ENCODE data around the gene USP3.
"Not testable (repeated sequence)": the region's sequence is repeated elsewhere in the genome, so short reads cannot be mapped to it uniquely, and the experiment has no call there.

USP3 gene

DNA sequence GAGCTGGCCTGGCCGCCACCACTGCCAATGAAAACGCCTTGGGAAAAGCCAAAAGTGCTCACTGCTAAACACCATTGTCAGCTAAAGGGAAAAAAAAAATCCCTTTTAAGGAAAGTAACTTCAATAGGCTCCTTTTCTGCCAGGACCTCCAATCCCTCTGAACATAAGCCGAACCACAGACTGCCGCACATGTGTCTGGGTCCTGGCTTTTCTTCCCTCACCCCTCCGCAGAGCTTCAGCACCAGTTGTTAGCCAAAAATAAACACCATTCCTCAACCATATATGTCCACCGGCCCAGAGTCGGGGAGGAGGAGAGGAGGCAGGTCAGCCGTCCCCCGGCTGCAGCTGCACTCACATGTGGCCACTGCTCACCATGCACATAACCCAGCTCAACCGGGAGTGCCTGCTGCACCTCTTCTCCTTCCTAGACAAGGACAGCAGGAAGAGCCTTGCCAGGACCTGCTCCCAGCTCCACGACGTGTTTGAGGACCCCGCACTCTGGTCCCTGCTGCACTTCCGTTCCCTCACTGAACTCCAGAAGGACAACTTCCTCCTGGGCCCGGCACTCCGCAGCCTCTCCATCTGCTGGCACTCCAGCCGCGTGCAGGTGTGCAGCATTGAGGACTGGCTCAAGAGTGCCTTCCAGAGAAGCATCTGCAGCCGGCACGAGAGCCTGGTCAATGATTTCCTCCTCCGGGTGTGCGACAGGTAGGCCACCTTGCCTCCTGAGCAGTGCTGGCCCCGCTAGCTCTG is 92.8 kb downstream of the USP3 start, which contains the start of gene FBXL22:
Gene FBXL22, plus strand, starts transcription at position 350 of the 753 bp plus-strand sequence. Its CDS starts 6 bp downstream, at position 356.
- DNase-seq, result no peak

DNA sequence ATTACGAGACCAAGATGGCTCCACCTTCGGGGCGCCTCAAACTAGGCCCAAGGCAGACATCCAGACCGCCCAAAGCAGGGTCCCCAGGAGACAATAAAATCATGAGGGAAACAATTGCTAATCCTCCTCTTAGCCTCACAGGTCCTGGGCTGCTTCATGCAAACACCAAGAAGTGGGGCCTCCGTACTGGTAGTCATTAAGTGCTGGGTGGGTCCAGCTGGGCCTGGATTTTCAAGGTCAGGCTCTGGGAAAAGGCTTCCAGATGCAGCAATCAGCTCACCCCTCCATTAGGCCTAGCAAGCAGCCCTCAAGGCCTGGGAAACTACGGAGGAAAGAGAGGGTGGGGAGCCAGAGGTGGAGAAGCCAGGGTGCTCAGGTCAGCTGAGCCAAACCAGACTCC is 93.4 kb downstream of the USP3 start:
- no peak for DNase-seq

DNA sequence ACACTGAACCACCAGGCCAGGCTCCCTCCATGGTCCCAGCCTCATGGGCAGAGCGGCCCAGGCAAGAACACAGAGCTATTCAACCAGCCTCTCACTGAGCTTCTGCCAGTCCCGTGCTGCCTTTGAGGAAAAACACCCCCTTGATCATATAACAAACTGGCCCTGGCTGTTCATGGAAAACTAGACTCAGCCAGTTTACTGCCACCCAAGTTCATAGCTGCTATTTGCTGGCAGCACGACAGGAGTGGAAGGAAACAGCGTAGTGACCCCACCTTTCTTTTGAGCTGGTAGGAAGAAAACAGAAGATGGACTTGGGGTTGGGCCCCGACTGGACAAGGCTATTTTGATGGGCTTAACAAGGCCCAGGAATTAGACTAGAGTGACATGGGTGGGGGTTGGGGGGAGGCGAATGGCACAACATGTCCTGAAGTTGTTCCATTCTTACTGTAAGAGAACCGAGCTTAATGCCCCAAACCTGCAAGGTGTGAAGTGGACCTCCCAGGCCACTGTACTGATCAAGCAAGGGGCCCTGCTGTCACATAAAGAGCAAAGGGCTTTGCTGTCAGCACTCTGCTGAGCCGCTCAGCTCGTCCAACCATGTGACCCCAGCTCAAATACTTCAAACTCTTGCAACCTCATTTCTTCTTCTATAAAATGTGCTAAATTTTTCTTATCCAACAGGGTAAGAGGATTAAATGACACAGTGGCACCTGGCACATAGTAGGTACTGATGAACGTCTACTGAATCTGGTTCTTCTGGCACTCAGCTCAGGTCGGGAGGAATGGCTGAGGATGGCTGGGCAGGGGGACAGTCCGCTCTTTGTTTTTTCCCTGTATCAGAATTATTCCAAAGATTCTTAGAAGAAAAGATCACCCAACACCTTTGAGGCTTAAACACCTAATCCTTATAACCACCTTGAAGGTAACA is 94.3 kb downstream of the USP3 start:
- DNase-seq, result no peak

DNA sequence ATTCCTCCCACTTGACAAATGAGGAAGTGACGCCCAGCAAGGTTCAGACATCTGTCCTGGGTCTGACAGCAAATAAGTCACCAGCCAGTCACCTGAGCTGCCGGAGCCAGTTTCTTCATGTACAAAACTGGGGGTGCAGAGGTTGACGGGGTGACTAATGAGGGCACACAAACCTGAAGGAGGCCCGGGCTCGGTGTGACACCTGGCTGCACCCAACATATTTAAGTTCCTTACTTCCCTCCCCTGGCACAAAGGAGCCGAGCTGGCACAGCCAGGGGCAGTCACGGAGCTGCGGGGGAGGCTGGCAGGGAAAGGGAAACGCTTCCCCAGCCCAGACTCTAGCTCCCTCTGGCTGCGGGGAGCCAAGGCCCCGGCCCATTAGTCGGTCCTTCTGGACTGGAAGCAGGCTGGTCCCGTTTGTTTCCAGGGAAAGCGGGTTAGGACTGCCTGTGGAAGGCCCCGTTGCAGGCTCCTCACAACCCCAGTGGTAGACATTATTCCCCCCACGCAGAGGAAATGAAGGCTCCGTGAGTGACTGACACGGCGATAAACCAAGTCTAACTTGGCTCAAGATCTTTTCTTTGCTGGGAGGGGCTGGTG is 95.1 kb downstream of the USP3 start:
- DNase-seq, result peak in 1 of 2 experiments; percentile 31

DNA sequence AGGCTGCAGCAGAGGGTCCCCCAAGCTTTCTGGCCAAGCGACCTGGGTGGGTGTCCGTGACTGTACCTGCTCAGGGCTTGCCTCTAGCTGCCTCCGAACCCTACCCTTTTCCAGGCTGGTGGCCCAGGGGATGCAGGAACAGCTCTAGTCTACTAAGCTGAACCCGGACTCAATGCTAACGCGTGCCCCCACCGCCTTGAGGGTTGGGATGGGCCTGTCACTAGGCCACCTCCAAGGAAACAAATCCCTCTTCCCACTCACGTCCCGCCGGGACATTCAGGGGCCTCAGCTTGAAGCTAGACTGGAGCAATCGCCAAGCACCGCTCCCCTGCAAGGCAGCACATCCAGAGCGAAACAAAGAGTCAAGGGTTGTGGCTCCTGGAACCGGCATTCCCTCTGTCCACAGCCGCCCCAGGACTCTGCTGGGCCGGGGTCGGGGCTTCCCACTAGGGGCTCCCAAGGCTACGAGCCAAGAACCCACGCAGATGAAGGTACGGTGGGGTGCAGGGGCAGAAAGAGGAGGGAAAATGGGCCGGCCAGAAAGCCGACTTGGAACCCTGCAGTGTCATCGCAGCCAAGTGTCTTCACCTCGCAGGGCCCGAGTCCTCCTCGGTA is 95.7 kb downstream of the USP3 start:
- DNase-seq, result no peak

DNA sequence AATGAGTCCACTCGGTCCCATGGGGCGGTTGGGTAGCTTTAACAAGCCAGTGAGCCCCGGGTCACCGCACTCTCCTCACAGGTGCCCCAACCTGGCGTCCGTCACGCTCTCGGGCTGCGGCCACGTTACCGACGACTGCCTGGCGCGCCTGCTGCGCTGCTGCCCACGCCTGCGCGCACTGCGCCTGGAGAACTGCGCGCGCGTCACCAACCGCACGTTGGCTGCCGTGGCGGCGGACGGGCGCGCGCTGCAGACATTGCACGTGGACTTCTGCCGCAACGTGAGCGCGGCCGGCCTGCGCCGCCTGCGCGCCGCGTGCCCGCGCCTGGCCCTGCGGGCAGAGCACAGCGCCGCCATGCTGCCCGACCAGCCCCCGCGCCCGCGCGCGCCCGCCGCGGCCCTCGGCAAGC is 96.2 kb downstream of the USP3 start:
- DNase-seq, result peak; percentile 72 to 77

DNA sequence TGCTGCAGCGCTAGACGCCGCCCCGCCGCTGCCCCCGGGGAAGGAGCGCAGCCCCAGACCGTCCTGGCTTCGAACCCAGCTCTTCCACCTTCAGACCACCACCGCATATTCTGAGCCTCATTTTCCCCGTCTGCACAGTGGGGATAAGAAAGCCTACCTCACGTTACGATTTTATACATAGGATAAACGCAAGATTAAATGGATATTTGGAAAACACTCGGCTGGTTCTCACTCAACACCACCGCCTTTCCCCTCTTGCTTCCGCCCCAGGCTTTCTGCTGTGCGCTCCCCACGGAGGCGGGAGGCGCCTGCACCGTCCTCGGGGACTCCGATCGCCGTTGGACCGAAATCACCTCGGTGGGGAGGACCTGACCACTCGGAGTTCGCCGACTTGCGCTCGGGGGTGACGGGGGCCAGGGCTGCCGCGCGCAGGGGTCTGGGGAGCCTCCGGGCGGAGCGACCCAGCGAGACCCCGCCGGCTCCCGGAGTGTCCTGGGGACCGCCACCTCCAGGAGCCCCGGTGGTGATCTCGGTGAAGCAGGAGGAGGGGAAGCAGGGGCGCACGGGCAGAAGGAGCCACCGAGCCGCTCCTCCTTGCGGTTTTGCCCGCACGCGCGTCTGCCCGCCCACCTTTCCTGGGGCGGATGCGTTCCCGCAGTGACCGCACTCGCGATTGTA is 96.8 kb downstream of the USP3 start:
- no peak for DNase-seq

GRCh38 chr15:63601704-63602185 is 97.4 kb downstream of the USP3 start:
- no peak for DNase-seq

GRCh38 chr15:63602595-63602994 is 98.2 kb downstream of the USP3 start:
- no peak for DNase-seq

DNA sequence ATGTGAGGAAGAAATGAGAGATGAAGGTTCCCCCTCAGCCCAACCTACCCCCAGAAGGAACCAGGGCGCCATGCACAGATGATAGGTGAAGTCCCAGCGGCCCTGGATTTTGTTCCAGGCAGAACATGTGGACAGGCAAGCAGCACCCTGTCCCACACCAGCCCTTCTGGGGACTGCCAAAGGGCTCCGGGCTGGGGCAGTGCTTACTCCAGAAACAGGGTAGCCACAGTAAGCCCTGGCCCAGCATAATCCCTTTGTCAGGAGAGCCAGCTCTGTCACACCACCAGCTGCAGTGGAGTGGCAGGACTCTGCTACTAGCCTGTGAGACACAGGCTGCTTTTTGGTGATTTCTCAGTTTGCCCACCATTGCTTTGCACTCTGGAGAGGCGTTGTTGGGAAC is 99.1 kb downstream of the USP3 start:
- DNase-seq, result no peak

DNA sequence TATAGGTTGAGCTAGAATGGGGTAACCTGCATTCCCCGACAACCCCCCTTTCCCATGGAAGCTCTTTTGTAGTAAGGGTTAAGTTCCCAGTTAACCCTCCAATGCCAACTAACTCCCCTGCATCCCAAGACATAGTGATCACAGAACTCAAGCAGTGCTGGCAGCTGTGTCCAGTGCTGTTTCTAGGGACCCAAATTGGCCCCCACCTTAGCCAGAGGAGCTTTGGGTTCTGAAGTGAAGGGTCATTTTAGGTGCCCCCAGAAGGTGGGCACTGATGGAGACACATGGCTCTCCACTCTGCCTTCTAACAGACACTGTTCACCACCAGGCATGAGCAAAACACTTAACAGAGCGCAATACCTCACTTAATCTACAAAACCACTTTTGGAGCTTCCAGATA is 99.9 kb downstream of the USP3 start:
- no peak for DNase-seq

GRCh38 chr15:63605036-63605435 is 100.6 kb downstream of the USP3 start:
- no peak for DNase-seq

- no peak for DNase-seq
These were observed 101.4 kb downstream of the USP3 start for GRCh38 chr15:63605816-63606215.

DNA sequence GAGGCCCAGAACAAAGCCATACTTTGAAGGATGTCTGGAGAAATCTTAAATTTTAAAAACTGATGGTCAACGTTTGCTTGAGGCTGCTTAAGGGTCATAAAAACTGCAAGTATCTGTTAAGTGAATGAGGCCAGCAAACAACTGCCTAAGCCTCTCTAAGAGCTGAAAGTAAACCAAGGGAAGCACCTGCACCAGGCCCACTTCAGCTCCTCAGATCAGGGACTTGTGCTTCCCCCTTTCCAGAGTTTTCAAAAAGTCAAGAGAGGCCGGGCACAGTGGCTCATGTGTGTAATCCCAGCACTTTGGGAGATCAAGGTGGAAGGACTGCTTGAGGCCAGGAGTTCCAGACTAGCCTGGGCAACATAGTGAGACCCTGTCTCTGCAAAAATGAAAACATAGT is 101.9 kb downstream of the USP3 start:
- DNase-seq, result no peak

GRCh38 chr15:63608989-63609388 is 104.6 kb downstream of the USP3 start:
- no peak for DNase-seq

DNA sequence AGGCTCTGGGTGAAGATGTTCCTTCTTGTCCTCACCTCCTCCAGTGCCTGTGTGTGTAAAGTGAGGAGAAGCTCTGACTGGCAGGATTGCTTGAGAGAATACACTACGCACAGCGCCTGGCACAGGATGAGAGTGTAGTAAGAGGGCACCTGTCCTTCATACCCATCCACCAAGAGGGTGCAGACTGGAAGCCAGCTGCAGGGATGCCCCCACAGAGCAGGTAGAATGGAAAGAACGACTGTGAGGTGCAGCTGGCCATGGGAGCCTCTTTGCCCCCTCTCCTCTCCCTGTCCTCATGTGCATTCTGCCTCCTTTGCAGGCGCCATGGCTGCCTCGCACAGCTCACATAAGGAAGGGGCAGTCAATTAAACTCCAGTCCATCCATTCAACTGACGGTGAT is 105.1 kb downstream of the USP3 start:
- no peak for DNase-seq

GRCh38 chr15:63610209-63610841 is 105.9 kb downstream of the USP3 start:
- peak in 1 of 2 experiments; percentile 38 for DNase-seq

DNA sequence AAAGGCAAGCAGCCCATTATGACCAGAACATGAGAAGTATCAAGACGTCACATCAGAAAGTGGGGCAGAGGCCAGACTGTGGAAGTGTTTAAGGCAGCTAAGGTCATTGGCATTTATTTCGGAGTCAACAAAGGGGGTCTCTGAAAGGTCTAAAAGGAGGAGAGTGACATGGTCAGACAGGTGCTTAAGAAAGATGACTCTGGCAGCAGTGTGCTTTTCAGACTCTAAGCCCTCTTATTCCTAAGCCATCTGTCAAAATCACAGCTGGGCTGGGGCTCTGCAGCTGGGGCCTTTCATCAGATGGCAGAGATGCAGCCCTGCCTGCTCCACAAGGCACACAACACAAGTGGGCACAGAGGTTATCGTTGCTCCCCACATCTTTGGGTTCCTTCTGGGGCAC is 106.8 kb downstream of the USP3 start:
- no peak for DNase-seq

- DNase-seq, result no peak
These were observed 107.9 kb downstream of the USP3 start for GRCh38 chr15:63612300-63612699.

DNA sequence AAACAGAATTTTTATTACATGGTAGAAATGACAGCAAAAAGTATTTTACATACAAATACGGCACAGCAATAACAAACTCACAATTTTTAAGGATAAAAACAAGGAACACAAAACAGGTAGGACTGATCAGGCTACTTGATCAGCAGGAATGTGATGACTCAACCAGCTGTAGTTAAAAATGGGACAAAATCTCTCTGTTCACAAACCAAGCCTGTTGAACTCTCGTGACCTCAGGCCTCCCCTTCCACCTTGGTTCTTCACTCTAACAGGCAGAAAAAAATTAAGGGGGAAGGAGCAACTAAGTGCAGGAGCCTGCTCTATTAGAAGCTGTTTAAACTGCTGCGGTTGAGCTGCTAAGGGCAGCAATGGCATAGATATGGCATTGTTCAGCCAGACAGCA is 111.5 kb downstream of the USP3 start:
- no peak for DNase-seq

DNA sequence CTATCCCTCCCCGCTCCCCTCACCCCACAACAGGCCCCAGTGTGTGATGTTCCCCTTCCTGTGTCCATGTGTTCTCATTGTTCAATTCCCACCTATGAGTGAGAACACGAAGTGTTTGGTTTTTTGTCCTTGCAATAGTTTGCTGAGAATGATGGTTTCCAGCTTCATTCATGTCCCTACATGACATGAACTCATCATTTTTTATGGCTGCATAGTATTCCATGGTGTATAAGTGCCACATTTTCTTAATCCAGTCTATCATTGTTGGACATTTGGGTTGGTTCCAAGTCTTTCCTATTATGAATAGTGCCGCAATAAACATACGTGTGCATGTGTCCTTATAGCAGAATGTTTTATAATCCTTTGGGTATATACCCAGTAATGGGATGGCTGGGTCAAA is 112.8 kb downstream of the USP3 start:
- not testable (repeated sequence) for DNase-seq

- DNase-seq, result not testable (repeated sequence)
These were observed 113.2 kb downstream of the USP3 start for GRCh38 chr15:63617627-63618026.

All from NCI-H1930 (cell line).